ENCODE results near the gene KPNA1.
A peak's percentile ranks its signal among the peaks of the same experiment; 100 is the strongest.
"Not testable (repeated sequence)": the region's sequence is repeated elsewhere in the genome, so short reads cannot be mapped to it uniquely, and the experiment has no call there.

The KPNA1 gene

DNA sequence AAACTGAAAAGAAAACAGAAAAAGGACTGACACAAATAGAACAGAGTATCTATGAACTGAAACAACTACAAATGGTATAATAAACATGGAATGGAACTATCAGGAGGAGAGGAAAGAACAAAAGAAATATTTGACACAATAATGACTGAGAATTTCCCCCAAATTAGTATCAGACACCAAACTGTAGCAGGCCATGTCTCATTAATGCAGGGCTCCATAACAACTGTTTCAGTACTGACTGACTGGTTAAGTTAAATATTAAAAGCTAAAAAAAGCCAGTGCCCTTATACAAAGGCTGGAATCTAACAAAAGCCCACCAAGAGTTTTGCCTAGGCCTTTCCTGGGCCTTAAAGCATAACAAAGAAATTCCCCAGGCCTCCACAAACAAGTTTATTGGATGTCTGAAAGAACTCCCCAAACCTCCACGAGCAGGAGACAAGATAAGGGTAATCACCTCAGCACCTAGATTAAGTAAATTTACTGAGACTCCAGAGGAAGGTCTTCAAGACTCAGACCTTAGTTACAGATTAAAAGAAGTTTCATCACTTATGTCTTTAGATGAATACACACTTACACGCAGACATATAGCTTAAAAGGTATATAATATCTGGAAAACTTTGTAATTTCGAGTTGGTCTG lies 45.7 kb downstream of the KPNA1 start:
- DNase-seq = no peak

DNA sequence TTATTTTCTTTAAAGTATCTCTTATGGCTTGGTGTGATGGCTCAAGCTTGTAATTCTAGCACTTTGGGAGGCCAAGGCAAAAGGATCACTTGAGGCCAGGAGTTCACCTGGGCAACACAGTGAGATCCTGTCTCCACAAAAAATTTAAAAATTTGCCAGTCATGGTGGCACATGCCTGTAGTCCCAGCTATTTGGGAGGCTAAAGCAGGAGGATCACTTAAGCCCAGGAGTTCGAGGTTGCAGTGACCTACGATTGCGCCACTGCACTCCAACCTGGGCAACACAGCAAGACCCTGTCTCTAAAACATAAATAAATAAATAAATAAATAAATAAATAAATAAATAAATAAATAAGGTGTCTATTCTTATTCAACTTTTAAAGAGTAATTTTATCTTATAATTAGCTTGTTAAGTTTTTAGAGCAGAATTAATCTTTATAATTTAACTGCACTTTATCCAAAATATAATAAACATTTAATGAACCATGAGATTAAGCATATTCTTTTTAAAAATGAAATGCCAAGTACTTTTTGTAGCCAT lies 48.0 kb downstream of the KPNA1 start:
- DNase-seq = no peak

DNA sequence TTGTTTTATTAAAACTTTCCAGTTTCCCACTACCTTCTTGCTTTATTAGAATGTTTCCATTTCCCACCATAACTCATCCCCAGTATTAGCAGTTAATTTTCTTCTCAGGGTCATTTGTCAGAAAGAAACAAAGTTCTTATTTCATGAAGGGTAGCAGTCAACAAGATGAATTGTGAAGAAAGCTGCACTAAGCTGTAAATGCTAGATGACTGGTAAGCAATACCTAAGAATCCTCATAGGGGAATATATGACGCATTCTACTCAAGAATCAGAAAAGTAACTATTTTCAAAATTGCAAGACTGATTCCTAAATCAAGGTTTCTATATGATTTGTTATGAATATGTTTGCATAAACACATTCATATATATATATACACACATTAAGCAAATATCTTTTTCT lies 50.1 kb downstream of the KPNA1 start:
- DNase-seq = no peak

DNA sequence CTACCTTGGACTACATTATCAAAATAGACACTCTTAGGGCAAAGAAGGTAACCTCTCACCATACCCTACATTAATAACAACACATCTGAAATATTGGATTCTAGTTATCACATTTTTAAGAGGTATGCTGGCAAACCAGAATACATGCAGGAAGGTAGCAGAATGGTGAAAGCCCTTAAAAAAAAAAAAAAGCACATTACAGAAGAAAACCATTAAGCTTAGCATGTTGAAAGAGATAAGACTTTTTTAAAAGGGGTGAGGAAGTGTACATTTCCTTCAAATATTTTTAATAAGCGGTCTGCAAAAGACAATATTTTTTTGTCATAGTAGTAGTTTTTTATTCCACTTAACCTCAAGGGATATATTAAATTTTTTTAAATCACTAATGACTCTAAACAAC lies 52.3 kb downstream of the KPNA1 start:
- DNase-seq = no peak

DNA sequence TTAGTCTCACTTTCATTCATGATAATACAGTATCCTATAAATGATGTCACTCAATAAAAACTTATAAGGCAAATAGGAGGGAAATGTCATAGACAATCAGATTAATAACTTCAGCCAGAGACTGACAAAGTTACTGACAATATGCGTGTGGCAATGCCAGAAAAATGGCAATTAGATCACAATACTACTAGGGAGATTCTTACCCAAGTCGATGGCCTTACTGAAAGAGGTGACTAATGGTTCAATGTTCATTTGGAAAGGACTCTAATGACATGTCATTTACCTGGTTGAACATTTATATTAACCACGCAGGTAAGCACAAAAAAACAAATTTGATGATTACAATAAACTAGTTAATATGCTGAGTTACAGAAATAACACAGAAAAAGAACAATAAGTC lies 52.9 kb downstream of the KPNA1 start:
- no peak for DNase-seq

DNA sequence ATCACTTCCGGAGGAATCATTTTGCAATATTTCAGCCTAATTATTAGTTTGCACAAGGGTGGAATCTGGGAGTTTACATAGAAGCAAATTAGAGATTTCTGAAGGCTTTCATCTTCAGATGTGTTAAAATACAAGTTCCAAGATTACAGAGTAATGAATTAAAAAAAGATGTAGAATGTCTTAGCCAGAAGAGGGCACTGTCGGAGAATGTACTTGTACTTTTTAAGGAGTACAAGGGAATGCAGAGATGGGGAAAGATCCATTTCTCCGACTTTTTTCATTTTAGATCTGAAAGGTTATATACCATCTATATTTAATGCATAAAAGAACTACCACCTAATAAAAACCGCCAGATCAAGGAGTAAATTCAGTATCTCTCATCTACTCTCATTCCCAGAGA lies 55.7 kb downstream of the KPNA1 start:
- peak in 1 of 2 donors; percentile 5 for DNase-seq

GRCh38 chr3:122457706-122458105 lies 57.0 kb downstream of the KPNA1 start:
- no peak for DNase-seq

- no peak for DNase-seq
Measured at GRCh38 chr3:122456074-122456473, 58.7 kb downstream of the KPNA1 start.

DNA sequence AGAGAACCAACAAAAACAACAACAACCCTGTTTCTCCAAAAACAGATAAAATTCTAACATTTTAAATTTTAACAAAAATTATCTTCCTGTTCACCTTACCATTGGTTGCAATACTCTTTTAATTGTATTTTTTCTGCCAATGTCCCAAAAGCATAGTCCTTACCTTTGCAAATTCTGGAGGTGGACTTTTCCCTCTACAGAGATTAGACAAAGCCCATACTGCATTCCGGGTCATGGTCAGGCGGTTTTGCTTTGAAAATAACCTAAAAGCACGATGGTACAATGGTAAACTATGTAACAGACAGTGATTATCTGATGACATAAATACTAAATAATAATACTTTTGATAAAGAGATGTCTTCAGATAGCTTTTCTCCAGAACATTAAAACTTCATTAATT lies 63.4 kb downstream of the KPNA1 start:
- DNase-seq = no peak

DNA sequence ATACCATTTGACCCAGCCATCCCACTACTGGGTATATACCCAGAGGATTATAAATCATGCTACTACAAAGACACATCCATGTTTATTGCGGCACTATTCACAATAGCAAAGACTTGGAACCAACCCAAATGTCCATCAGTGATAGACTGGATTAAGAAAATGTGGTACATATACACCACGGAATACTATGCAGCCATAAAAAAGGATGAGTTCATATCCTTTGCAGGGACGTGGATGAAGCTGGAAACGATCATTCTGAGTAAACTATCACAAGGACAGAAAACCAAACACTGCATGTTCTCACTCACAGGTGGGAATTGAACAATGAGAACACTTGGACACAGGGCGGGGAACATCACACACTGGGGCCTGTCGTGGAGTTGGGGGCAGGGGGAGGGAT lies 66.5 kb downstream of the KPNA1 start:
- DNase-seq = not testable (repeated sequence)

DNA sequence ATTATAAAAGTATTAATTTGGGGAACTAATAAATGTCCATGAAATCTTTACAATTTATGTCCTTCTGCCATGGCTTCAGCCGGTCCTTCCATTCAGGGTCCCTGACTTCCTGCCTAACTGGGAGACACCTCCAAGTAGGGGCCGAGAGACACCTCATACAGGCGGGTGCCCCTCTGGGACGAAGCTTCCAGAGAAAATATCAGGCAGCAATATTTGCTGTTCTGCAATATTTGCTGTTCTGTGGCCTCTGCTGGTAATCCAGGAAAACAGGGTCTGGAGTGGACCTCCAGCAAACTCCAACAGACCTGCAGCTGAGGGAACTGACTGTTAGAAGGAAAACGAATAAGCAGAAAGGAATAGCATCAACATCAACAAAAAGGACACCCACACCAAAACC lies 70.2 kb downstream of the KPNA1 start:
- not testable (repeated sequence) for DNase-seq

DNA sequence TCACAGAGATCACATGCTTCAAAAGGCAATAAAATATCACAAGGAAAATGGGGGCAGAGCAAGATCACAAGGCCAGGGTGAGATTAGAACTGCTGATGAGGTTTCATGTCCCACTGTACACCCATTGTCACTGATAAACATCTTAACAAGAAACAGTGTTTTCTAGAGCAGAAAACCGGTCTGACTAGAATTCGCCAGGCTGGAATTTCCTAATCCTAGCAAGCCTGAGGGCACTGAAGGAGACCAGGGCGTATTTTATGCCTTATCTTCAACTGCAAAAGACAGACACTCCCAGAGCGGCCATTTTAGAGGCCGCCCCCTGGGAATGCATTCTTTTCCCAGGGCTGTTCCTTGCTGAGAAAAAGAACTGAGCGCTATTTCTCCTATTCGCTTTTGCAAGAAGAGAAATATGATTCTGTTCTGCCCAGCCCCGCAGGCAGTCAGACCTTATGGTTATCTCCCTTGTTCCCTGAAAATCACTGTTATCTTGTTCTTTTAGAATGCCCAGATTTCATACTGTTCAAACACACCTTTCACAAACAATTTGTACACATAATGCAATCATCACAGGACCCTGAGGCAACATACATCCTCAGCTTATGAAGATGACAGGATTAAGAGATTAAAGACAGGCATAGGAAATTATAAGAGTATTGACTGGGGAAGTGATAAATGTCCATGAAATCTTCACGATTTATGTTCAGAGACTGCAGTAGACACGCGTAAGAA lies 70.8 kb downstream of the KPNA1 start:
- DNase-seq = not testable (repeated sequence)

DNA sequence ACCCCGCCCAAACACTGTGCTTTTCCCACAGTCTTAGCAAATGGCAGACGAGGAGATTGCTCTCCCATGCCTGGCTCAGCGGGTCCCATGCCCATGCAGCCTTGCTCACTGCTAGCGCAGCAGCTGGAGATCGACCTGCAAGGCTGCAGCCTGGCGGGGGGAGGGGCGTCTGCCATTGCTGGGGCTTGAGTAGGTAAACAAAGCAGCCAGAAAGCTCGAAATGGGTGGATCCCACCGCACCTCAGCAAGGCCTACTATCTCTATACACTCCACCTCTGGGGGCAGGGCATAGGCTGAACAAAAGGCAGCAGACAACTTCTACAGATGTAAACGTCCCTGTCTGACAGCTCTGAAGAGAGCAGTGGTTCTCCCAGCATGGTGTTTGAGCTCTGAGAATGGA lies 71.6 kb downstream of the KPNA1 start:
- no peak for DNase-seq

DNA sequence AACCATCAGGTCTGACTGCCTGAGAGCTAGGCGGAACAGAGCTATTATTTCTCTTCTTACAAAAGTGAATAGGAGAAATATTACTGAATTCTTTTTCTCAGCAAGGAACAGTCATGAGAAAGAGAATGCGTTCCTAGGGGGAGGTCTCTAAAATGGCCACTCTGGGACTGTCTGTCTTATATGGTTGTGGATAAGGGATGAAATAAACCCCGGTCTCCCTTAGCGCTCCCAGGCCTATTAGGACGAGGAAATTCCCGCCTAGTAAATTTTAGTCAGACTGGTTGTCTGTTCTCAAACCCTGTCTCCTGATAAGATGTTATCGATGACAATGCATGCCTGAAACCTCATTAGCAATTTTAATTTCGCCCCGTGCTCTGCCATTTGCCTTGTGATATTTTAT lies 78.8 kb downstream of the KPNA1 start:
- DNase-seq = no peak

DNA sequence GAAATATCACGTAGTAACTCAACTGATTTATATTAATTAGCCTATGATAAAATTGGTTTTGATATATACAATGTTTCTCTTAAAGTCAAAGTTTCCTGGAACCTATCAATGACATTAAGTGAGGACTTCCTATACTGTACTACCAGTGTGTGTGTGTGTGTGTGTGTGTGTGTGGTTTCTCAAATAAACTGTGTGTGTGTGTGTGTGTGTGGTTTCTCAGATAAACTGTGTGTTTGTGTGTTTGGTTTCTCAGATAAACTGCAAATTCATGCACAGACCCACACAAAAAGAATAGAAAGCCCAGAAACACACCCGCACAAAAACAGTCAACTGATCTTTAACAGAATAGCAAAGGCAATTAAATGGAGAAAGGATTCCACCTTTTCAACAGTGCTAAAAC lies 84.4 kb downstream of the KPNA1 start:
- DNase-seq = no peak

DNA sequence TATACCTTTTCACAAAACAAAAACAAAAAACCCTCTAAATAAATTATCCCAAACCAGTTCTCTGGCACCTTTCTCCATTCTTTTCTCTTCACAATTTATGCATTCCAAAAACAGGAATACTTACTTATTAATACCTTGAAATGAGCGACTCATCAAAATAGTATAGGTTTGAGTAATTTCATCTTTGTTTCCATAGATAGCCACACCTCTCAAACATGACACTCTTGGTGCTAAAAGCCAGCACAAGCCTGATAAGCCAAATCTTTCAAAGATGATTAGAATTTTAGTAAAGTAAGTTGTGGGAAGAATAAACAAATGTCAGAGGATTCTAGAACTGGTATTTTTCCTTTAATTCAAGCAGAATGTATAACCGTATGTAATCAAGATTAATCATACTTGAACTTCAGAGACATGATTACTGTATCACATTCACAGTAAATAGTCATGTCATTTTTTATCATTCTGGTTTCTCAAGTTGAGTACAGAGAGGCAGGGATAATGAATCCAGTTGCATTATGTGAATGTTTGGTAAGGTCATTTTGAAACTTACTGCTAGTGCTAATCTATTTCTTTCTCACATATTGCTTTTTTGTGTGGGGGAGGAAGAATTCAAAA lies 86.8 kb downstream of the KPNA1 start:
- DNase-seq = no peak

GRCh38 chr3:122421836-122422235 lies 92.9 kb downstream of the KPNA1 start:
- no peak for DNase-seq

DNA sequence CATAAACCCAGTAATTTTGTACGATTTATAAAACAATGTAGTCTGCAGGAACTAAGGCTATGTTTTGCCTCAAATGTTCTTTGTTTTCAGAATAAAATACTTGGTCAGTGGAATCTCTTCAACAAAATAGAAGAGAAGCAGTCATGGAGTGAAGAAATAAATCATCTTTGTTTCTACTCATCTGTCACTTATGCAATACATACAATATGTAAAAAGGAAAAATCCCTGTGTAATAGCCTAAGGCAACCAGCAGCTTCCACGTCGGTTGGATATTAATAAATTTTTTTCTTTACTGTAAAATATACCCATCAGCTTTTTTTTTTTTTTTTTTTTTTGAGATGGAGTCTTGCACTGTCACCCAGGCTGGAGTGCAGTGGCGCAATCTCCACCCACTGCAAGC lies 93.6 kb downstream of the KPNA1 start:
- DNase-seq = no peak

DNA sequence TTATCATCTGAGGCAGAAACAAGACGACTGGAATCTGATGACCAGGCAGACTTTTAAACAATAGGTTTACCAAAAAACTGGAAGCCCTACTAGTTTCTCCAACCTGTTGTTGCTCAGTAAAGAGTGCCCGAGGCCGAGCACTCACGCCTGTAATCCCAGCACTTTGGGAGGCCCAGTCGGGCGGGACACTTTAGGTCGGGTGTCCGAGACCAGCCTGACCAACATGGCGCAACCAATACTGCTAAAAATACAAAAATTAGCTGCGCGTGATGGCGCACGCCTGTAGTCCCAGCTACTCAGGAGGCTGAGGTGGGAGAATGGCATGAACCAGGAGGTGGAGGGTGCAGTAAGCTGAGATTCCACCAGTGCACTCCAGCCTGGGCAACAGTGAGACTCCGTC lies 97.8 kb downstream of the KPNA1 start:
- DNase-seq = no peak

- no peak for DNase-seq
Measured at GRCh38 chr3:122415762-122416654, 98.7 kb downstream of the KPNA1 start, which contains the start of gene WDR5B. Gene WDR5B (minus strand): TSS chr3:122416062. CDS start chr3:122415528, 534 bp downstream.

- no peak for DNase-seq
Measured at GRCh38 chr3:122415104-122415744, 99.5 kb downstream of the KPNA1 start.

- DNase-seq = no peak
Measured at GRCh38 chr3:122414391-122414790, 100.3 kb downstream of the KPNA1 start.

All from bone marrow (tissue), 2 donors.